HG03469 (cell line): Measurements from ENCODE around the gene SLC2A6.

ENCODE experiments used
- ATAC-seq: cut with Tn5 transposase; IDR thresholded peaks from one replicate; pipeline ENCODE4 v1.9.1; 2021; ENCODE audit warnings: mild to moderate bottlenecking, moderate library complexity, moderate number of reproducible peaks; ENCODE audit not compliant: unreplicated experiment

Gene SLC2A6

DNA sequence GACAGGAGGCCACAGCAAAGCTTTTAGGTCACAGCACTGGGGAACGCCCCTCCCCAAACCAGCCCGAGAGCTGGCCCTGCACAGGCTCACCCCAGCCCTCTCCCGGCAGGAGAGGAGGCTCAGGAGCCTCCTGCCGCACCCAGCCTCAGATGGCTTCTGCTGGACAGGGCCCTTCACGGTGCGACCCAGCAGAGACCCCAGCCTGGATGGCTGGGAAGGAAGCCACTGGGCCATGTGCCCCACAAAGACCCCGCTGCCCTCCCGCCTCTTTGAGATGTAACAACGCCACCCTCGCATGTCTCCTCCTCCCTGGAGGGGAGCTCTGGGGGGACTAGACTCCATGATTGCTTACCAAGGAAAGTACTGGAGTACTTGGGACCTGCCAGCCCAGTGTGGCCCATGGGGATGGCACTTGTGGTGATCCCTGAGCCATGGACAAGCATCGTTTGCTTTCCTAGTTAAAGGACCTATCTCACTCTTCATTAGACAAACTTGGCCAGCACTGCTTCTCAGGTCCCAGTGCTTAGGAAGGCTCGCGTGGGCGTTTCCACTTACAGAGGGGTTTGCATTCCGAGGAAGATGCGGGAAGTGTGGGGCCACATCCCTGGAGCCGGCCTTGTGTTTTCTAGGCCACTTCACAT is 36.8 kb upstream of the SLC2A6 start:
- ATAC-seq = no peak

DNA sequence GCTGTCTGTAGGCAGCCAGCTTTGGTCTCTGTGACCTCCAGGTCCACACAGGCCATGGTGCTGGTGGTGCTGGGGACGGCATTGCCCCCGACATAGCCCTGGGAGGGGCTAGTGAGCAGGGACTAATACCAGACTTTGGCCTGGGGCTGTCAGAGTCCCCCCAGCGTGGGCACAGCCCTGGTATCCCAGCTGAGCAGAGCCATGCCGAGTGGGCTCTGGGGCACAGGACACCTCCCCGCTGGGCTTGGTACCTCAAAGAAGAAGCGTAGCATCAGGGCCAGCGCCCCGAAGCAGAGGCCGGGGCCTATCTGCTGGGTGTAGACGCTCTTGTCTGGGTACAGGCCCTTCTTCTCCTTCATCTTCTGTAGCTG is 36.3 kb upstream of the SLC2A6 start:
- ATAC-seq = no peak

DNA sequence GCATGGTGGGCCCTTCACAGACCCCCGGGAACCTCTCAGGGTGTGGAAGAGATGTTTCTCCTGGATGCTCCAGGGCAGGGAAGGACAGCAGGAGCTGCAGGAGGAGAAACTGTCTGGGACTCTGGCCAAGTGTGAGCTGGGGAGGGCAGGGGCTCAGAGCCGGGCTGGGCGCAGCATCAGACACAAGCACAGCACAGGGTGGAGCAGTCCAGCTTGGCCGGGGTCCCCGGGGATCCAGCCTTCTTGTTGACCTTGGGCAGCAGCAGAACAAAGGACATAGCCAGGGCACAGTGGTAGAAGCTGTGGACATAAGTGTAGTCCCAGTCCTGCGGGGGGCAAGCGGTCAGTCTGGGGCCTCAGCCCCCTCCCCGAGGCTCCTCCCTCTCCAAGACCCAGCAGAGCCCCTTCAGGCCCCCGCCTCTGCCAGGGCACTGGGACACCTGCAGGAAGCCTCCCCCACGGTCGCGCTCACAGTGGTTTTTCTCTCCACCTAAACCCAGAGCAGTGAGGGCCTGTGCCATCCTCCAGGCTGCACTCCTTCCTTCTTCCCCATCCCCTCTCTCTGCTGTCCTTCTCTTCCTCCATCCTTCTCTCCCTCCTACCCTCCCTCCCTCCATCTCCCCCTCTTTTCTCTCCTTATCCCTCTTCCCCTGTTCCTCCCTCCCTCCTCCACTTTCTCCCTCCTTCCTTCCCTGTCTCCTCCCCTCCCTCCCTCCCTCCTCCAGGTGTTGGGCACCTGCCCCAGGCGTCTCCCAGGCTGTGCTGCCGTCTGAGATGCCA is 35.8 kb upstream of the SLC2A6 start:
- ATAC-seq = no peak

DNA sequence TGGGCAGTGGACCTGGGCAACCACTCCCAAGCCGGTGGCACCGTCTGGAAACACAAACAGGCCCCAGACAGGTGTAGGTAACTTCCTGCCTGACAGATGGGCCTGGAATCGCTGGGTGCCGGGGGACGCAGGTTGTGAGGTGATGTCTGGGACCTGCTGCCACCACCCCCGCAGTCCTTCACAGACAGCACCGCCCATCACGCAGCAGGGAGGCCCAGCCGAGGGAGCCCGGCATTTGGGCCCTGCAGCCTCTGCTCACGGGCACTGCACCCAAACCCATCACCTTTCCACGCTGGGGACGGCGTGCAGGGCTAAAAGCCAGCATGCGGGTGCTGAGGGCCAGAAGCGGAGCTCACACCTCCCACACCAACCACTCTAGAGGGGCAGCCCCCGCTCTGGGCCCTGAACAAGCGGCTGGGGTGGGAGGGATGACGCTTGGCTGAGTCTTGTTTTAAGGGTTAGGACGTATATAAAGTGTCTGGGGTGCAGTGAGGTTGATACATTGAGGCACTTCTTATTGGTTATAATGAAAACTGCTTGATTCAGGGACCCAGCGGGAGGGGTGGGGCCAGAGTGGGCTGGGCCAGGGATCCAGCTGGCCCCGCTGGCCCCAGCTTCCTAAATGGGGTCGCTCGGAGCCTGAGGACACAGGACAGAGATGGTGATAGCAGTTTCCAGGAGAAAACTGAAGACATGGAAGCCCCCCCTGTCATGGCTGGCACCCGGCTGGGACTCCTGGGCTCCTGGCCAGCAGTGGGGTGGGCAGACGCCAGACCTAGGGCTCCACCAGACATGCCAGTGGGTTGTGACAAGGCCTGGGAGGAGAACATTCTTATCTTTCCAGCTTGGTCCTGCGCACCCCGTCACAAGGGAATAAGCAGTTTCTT is 34.6 kb upstream of the SLC2A6 start:
- ATAC-seq = no peak

DNA sequence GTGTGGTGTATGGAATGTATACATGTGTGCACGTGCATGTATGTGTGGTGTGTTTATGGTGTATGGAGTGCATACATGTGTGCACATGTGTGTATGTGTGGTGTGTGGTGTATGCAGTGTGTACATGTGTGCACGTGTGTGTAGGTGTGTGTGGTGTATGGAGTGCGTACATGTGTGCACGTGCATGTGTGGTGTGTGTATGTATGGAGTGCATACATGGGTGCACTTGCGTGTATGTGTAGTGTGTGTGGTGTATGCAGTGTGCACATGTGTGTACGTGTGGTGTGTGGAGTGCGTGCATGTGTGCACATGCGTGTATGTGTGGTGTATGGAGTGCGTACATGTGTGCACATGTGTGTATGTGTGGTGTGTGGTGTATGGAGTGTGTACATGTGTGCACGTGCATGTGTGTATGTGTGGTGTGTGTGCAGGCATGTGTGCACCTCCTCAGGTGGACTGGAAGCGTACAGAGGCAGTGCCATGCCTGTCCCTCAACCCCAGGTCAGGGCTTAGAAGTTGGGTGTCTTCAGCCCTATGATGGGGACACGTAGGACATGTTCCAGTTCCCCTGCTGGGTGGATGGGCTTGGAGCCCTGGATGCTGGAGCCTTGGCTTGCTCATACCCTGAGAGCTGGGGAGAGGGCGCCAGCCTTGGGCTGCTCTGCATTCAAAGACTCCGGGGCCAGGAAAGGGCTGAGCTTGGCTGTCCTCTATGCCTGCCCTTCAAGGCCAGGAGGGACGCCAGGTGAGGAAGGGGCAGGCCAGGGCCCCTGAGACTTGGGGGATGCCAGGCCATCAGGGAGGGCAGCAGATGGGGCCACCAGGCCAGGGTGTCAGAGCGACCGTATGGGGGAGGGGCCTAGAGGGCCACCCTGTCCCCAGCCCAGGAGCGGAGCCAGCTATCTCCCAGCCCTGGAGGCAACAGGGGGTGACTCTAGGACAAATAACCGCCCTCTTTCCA is 33.6 kb upstream of the SLC2A6 start:
- ATAC-seq = no peak

DNA sequence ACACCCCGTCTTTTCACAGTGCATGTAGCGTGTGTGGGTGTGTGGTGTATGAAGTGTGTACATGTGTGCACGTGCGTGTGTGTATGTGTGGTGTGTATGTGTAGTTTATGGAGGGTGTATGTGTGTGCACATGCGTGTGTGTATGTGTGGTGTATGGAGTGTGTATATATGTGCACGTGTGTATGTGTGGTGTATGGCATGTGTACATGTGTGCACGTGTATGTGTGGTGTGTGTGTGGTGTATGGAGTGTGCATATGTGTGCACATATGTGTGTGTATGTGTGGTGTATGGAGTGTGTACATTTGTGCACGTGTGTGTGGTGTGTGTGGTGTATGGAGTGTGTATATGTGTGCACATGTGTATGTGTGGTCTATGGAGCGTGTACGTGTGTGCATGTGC is 32.7 kb upstream of the SLC2A6 start:
- ATAC-seq = no peak

DNA sequence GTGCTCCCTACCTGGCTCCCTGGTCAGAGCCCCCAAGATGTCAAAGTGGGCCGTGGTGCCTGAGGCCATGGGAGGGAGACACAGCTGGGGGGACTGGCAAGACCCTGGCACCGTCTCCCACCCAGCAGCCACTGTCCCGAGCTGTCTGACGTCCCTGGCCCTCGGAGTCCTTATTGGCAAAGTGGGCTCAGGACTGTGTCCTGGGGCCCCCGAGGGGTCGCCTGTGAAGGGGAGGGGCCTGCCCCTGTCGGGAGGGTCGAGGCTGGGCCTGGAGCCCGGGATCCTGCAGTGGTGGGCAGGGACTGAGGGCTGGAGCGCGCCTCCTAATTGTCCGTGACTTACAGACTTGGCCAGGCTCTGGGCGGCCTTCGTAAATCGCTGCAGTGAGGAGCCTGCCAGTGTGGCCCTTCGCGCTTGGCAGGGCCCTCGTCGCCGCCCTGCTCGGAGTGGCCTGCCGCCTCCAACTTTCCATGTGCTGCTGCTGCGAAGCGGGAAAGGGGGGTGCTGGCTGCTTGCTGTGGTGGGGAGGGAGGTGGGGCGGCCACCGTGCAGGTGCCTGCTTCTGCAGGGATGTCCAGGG is 32.1 kb upstream of the SLC2A6 start:
- no peak for ATAC-seq

DNA sequence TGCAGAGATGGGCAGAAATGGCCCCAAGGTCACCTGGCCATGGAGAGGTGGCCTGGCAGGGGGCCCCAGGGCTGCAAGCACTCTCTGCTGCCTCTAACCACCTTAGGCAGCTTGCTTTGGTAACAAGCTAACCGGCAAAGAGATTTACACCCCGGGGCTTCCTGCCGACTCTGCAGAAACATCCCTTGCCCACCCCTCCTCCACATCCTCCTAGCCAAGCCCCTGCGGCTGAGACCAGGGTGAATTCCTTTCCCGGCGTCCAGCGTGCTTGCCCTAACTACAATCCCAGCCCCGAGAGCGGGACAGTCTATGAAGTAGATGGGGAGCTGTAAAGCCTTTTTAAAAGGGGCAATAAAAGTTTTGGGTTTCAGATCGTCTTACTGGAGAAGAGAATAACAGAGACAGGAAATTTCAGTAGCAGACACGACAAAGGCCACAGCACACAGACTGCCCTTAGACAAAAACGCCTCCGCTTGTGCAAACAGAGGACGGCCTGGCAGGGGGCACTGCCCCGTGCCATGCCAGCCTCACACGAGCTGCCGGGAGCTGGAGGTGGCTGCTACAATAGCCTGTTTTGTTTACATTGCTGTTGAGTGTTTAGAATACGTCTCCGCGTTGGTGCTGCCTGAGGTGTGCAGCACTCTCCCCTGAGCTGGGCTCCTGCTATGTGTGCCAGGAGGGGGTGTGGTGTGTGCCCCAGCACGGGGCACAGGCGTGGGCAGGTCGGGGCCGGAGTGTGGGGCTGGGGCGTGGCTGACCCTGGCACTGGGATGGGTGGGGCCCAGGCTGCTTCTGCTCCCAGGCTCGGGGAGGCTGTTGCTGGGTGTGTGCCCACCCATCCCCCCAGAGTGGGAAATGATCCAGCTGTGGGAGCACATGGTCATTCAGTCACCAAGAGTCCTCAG is 30.5 kb upstream of the SLC2A6 start:
- no peak for ATAC-seq

GRCh38 chr9:133508046-133508445 is 29.1 kb upstream of the SLC2A6 start:
- ATAC-seq = no peak

- no peak for ATAC-seq
Observed at GRCh38 chr9:133507246-133507965, 28.5 kb upstream of the SLC2A6 start.

DNA sequence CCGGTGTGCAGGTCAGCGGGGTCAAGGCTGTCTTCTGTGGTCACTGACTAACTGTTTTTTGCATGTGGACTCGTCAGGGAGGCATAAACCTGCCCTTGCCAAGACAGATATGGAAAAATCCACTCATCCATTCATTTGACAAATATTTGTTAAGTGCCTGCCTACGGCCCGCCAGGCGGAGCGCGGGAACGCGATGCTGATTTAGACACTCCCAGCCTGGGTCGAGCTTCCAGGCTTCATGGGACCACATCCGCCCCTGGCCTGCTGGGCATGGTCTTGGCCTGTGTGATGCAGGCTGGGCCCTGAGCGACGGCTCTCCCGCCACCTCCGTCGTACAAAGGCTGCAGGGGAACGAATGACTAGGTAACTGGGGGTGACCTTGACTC is 27.7 kb upstream of the SLC2A6 start:
- ATAC-seq = no peak

DNA sequence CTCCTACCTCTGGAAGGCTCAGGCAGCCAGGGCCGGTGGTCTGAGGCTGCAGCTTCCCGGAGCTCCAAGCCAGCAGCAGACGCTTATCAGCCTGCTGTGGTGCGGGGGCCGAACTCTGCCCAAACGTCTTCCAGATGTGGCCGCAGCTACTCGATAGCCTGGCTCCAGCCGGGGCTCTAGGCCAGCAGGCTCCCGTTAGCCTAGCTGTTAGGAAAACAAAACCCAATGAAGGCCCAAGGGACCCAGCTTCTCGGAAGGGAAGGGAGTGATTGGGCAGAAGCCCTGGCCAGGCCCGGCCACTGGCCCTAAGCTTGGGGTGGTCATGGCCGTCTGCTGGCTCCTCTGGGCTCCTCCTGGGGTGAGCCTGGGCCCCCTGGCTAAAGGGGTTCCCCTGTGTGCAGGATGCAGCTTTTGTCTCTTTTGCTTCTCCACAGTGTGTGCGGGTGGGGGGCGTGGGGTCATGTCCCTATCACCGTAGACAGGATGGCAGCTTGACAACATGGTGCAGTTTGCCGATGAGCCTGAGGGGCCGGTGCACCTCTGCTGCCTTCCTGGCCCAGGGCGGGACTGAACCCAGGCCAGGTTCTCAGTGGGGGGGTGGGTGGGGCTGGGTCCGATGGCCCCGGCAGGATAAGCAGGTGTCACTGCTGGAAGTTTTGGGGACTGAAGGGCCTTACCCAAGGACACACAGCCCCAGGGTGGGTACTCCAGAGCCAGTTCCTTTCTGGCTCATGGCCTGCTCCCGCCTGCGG is 27.2 kb upstream of the SLC2A6 start:
- no peak for ATAC-seq

GRCh38 chr9:133505186-133505830 is 26.4 kb upstream of the SLC2A6 start:
- ATAC-seq = no peak

- no peak for ATAC-seq
Observed at GRCh38 chr9:133502112-133502511, 23.2 kb upstream of the SLC2A6 start.

DNA sequence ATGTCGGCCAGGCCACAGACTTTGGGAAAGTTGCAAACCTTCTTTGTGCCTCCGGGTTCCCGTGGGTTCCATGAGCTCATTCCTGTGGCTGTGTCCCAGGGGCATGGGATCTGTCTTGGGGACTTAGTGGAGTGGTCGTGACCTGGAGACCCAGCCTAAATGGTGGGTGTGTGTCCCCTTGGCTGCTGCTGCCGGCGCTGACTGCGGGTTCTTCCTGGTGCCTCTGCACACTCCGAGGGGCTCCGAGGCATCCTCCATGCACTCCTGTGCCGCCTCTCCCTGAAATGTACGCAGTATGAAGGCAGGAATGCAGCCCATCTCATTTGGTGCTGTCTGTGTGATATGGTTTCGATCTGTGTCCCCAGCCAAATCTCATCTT is 21.0 kb upstream of the SLC2A6 start:
- ATAC-seq = no peak

DNA sequence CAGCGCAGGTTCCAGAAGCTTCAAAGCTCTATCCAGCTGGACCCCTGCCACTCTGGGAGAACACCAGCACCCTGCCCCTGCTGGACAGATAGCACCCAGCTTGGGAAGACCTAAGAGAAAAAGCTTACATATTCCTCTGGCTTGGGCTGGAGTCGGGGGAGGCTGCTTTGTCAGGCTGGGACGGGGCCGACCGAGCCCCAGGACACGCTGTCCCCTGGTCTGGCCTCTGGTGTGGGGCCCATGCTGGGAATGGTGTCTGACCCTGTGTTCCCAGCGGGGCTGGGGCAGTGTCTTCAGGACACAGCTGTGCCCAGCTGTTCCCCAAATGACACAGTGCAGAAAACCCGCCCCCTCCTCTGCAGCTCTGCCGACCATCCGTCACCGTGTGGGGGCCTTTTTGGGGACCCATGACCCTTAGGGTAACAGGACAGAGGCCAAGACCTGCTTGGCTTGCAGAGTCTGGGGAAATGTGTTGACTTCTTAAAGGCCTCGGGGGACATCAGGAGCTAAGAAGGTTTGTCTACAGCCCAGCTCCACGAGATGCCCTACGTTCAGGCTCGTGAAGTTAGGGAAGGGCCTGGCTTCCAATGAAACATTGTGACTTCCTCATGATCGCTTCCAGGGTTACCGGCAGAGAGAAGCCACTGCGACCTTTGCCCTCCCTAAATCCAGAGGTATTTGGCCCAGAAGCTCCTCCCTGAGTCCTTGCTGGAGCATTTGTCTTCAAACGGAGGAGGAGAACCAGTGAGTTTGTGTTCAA is 20.4 kb upstream of the SLC2A6 start:
- ATAC-seq = no peak
